Measurements from ENCODE around the gene MAN1C1.
A peak's percentile ranks its signal among the peaks of the same experiment; 100 is the strongest.

MAN1C1 gene

GRCh38 chr1:25767437-25767770 is 150.8 kb downstream of the MAN1C1 start:
- no peak for DNase-seq

DNA sequence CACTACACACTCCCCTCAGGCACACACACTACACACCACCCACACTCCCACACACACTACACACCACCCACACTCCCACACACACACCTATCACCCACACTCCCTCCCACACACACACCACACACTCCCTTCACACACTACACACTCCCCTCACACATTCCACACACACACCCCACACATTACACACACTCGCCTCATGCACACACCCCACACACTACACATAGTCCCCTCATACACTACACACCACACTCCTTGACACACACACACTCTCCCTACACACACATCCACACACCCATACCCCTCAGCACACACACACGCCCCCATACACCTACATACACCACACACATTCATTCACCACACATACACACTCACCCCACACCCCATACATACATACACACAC is 152.4 kb downstream of the MAN1C1 start:
- no peak for DNase-seq

DNA sequence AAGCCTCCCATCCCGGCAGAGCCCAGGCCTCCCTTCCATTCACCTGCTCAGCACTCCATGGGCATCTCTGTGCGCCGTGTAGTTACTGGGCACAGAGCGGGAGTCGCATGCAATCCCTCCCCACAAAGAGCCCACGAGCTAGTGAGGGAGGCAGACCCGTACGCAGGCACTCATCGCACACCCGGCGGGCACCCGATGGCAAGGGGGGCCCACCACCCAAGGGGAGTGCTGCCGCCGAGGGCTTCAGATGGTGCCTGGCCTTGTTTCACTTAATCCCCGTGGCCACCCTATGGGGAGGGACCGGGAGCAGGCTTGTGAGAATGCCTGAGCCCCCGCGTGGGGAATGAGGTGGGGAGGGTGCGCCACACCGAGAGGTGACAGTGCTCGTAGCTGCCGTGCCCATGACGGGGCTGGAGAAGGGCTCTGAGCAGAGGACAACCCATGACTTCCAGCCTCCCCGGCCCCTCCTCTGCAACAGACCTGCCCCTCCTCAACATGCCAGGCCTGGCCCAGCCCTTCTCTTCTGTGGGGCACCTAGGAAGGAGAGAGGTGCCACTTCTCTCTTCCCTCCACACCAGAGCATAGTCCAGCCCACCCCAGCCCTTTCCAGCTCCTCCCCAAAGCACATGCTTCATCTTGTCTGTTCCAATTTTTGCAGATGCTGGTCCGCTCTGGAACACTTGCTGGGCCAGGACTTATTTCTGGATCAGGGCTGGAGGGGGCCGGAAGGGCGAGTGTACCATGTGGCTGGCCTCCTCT is 153.2 kb downstream of the MAN1C1 start:
- no peak for DNase-seq

- DNase-seq: no peak
These were observed 154.1 kb downstream of the MAN1C1 start for GRCh38 chr1:25770541-25771220.

GRCh38 chr1:25771221-25772114 is 154.9 kb downstream of the MAN1C1 start:
- no peak for DNase-seq

- DNase-seq: no peak
These were observed 155.6 kb downstream of the MAN1C1 start for GRCh38 chr1:25772164-25772563.

DNA sequence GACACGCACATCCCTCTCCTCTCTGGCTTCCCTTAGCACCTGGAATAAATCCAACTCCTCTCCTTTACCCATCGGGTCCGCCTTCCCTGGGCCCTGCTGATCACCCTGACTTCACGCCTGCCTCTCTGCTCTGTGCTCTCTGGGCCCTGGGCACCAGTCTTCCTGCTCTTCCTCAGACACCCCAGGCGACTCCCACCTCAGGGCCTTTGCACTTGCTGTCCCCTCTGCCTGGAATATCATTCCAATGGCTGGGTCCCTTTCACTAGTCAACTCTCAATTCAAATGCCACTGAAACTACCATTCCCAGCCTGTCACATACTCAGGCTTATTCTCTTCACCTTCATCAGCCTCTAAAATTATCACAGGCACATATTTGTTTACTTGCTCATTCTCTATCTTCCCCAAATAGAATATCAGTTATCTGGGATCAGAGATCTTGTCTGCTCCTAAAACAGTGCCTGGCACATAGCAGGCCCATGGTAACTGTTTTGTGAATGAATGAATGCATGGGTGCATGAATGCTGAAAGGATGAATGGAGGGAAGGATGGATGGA is 156.2 kb downstream of the MAN1C1 start:
- no peak for DNase-seq

- no peak for DNase-seq
These were observed 157.0 kb downstream of the MAN1C1 start for GRCh38 chr1:25773441-25774125.

GRCh38 chr1:25774206-25774803 is 157.7 kb downstream of the MAN1C1 start:
- no peak for DNase-seq

DNA sequence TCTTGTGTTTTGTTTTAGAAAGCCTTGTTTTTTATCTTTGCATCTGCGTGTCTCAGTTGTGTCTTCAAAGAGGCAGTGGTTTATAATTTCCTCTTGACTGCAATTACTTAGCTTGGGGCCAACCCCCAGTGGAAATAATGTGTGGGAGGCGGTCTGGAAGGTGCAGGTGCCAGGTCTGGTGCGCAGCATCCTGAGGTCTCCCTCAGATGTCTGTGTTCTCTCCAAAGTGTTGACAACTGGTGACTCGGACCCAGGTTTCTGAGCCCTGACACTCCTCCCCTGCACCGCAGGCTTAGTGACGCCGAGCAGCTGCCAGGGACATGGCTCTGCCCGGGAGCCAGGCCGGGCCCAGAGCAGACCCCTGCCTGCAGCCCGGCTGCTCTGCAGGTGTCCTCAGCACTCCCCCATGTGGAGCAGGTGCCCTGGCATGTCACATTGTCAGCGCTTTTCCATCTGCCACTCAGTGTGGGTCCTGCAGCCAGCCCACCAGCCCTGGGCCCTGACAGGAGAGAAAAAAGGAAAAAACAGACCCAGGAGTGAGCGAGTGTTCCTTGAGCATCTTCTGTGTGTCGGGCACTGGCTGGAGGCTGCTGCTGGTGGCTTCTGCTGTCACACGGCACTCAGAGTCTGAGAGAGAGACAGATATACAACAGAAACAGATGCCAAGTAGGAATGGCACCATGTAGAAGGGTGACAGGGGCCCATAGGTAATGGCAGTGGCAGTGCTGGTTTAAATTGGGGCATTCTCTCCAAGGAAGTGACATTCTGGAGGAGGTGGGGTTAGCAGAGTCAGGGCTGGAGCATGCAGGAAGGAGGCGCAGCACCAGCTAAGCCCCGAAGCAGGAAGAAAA is 158.6 kb downstream of the MAN1C1 start:
- peak; percentile 81 for DNase-seq

DNA sequence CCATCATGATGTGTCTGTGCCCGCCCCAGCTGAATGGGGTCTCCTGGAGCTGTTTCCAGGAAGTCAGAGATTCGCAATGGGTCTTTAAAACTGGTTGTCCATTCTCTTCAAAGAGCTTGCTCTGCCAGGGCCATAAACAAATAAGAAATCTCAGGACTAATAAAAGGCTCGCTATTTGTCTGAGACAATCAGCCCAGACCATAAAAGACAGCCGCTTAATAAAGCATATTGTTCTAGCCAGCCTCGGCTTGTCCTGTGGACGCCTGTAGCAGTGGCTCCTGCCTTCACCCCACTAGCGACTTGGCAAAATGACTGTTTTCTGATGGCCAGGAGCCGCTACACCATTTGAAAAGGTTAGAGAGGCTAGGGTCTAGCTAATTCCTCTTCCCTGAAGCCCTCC is 162.8 kb downstream of the MAN1C1 start:
- no peak for DNase-seq

DNA sequence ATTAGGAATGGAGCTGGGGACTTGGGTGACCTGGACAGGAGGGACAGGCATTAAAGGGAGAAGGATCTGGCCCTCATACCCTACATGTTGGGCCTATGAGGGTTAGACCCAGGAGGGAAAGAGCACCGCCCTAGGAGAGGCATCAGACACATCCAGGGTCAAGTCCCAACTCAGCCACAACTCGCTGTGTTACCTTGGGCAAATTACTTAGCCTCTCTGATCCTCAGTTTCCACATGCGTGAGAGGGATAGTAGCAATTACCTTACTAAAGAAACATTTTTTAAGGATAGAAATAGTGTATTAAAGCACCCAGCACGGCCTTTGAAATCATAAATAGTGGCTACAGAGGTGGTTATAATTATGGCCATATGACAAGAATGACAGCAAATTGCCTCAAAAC is 163.3 kb downstream of the MAN1C1 start:
- no peak for DNase-seq

GRCh38 chr1:25780318-25781129 is 163.9 kb downstream of the MAN1C1 start:
- DNase-seq: no peak

- DNase-seq: no peak
These were observed 164.5 kb downstream of the MAN1C1 start for GRCh38 chr1:25781130-25781433.

DNA sequence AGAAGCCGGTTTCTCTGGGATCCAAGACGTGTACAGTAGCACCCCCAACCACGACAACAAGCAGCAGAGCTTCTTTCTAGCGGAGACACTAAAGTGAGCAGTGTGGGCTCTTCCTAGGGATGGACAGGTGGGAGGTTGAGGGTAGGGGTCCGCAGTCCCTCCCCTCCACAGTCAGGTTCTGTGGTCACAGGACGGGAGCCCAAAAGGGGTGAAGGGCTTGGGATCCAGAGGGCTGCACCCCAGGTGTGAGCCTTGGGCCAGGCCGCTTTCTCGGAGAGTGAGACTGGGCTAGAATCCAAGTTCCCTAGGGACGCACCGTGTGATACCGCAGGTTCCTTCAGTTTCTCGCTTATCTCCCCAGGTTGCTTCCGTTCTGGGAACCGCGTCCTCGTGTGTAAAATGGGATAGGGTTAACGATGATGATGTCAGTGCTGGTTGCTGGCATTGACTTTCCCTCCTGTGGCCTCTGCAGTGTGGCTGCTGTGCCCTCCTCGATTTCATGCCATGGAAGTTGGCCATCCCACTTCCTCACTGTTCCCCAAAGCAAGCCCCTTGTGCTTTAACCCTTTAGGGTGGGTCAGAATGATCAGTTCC is 166.1 kb downstream of the MAN1C1 start:
- no peak for DNase-seq

DNA sequence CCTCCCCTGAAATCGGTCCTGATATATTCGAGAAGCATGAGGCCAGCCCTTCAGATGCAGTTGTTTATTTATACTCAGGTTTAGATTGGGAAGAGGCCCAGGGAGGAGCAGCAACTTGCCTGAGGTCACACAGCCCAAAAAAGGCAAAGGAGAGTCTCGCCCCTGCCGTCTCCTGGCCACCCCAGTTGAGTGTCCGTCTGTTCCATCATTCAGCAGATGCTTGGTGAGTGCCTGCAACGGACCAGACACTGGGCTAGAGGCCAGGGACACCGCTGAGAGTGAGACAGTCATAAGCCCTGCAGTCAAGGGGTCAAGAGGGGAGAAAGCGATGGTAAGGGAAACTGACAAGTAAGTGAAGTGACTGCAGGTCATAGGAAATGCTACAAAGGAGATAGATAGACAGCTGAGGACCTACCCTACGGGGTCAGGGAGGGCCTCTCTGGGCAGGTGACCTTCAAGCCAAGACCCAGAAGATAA is 168.0 kb downstream of the MAN1C1 start:
- no peak for DNase-seq

GRCh38 chr1:25785333-25786067 is 168.9 kb downstream of the MAN1C1 start:
- no peak for DNase-seq

DNA sequence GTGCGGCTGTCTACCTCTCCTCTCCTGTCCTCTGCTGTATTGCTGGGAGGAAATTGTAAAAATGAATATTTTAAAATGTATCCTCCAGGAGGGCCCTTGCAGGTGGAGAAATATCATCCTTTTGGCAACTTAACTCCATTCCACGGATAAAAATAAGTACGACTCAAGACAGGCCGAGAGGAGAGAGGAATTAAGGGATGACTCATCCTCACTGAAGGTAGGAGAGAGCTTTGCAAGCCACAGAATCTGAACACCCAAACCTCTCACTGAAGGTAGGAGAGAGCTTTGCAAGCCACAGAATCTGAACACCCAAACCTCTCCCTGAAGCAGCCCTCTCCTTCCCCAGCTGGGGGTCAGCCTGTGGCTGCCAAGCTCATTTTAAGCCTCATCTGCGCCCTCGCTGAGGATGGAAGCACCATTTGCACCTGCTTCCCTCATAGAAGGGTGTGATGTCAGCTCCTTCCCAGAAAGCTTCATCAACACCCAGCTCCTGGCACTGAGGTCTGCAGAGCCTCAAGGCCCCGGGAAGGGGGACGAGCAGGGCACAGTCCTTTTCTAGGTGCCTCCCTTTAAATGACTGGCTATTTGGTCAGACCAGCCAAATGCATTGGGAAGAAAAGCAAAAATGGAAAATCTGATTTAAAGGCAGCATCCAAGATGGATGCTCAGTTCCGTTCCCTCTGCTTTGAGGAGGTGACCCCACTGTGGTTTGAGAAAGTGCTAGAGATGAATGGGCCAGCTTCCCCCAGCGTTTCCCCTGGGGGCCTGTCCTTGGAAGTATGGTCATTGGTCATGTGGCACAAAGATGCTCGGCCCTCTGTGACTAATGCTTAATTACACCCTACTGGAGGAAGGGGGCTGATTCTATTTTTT is 170.5 kb downstream of the MAN1C1 start:
- no peak for DNase-seq

Measured in activated T-cell treated with anti-CD3 and anti-CD28 coated beads for 4 hours (primary cell).